HCT116 (cell line): ENCODE measurements around the gene GALK2. TPM values are rescaled to one million over a fixed set of nuclear protein-coding genes. Genes with fewer than 3 reads are reported as not detected.

ENCODE experiments used
- ATAC-seq: fragments of 200-7000 bp; cut with Tn5 transposase; 2 replicates; pipeline ENCODE4 v1.9.1; 2020; ENCODE audit warnings: mild to moderate bottlenecking, moderate library complexity
- BruUV-seq: library from RNA; stranded (reverse); fragments of 400-500 nt; replicated peaks from 2 replicates; lab custom pipeline; 2021; lab: Mats Ljungman, UMichigan
- CTCF ChIA-PET: fragments of 300-600 bp; sonication (Branson Sonifier 250); formaldehyde crosslinking; loops from one replicate; lab custom pipeline; 2021; ENCODE audit warnings: antibody characterized with exemption; lab: Charles Lee
- POLR2A ChIA-PET: fragments of 300-600, 350-600 bp; sonication (Branson Sonifier 250); formaldehyde crosslinking; loops from one replicate; lab custom pipeline; 2021; ENCODE audit warnings: antibody characterized with exemption; lab: Charles Lee
- RAD21 ChIA-PET, 2 experiments: fragments of 300-600 bp; sonication (Branson Sonifier 250); formaldehyde crosslinking; loops; one replicate each; lab custom pipeline; 2023; ENCODE audit warnings: low total read pairs in 2 of 2; ENCODE audit not compliant: uncharacterized antibody in 2 of 2, unreplicated experiment in 2 of 2, low non-redundant PET in 1 of 2; lab: Charles Lee
- DNase-seq: peaks from one replicate; pipeline ENCODE4 v3.0.0-alpha.2; 2010; ENCODE audit warnings: low read depth, low spot score
- H2AFZ ChIP-seq: fragments of 200-600 bp; shearing (Covaris generic), sonication (generic); 2 replicates; pipeline ENCODE4 v1.6.1; 2017; ENCODE audit warnings: low read depth, mixed run types, mixed read lengths, antibody characterized with exemption, low read length; ENCODE audit not compliant: poor library complexity, severe bottlenecking
- H3K27ac ChIP-seq: 2 replicates; pipeline ENCODE4 v1.5.1; 2012; ENCODE audit warnings: low read depth, low read length
- H3K27me3 ChIP-seq: fragments of 200-600 bp; sonication (generic); 2 replicates; pipeline ENCODE4 v1.6.1; 2016; ENCODE audit warnings: mixed run types, low read length, mixed read lengths; ENCODE audit not compliant: insufficient read depth
- H3K36me3 ChIP-seq, 2 experiments: fragments of 200-500 bp in 1 of 2; fragments of 200-600 bp in 1 of 2; sonication (Bioruptor generic) in 1 of 2; sonication (generic) in 1 of 2; 2 replicates each; pipeline versions ENCODE4 v1.5.1 to v1.6.1; 2014 to 2016; ENCODE audit warnings: low read length in 2 of 2, inconsistent platforms in 1 of 2, mixed read lengths in 1 of 2, mixed run types in 1 of 2; ENCODE audit not compliant: insufficient read depth in 2 of 2, control insufficient read depth in 1 of 2
- H3K4me1 ChIP-seq, 2 experiments: fragments of 200-600 bp in 1 of 2; sonication (generic) in 1 of 2; 2 replicates each; pipeline versions ENCODE4 v1.5.1 to v1.6.1; 2012 to 2017; ENCODE audit warnings: low read length in 2 of 2, inconsistent platforms in 1 of 2, mild to moderate bottlenecking in 1 of 2, mixed read lengths in 1 of 2, mixed run types in 1 of 2, moderate library complexity in 1 of 2; ENCODE audit not compliant: insufficient read depth in 2 of 2, control insufficient read depth in 1 of 2
- H3K4me2 ChIP-seq: fragments of 200-600 bp; sonication (generic); 2 replicates; pipeline ENCODE4 v1.6.1; 2017; ENCODE audit warnings: mixed run types, low read length, mixed read lengths
- H3K4me3 ChIP-seq, 2 experiments: fragments of 200-600 bp in 1 of 2; sonication (generic) in 1 of 2; replicated peaks in 1 of 2; 2 replicates each; pipeline ENCODE4 v1.5.1; 2011 to 2016; ENCODE audit warnings: low read length in 2 of 2, control low read depth in 1 of 2, low read depth in 1 of 2, mild to moderate bottlenecking in 1 of 2, mixed read lengths in 1 of 2, mixed run types in 1 of 2
- H3K79me2 ChIP-seq: fragments of 200-600 bp; sonication (generic); 2 replicates; pipeline ENCODE4 v1.6.1; 2017; ENCODE audit warnings: mild to moderate bottlenecking, mixed run types, low read length, moderate library complexity, mixed read lengths; ENCODE audit not compliant: insufficient read depth
- H3K9ac ChIP-seq: fragments of 200-600 bp; sonication (generic); 2 replicates; pipeline ENCODE4 v1.6.1; 2016; ENCODE audit warnings: low read length, mixed read lengths
- H3K9me2 ChIP-seq: fragments of 200-600 bp; sonication (generic), shearing (Covaris generic); 2 replicates; pipeline ENCODE4 v1.6.1; 2017; ENCODE audit warnings: mixed run types, mild to moderate bottlenecking, moderate library complexity; ENCODE audit not compliant: insufficient read depth
- H3K9me3 ChIP-seq, 2 experiments: fragments of 200-500 bp in 1 of 2; fragments of 200-600 bp in 1 of 2; sonication (Bioruptor generic) in 1 of 2; sonication (generic) in 1 of 2; 2 replicates each; pipeline ENCODE4 v1.6.1; 2014 to 2017; ENCODE audit warnings: low read length in 2 of 2, mixed read lengths in 2 of 2, inconsistent platforms in 1 of 2, low read depth in 1 of 2, mild to moderate bottlenecking in 1 of 2, mixed run types in 1 of 2, moderate library complexity in 1 of 2; ENCODE audit not compliant: control insufficient read depth in 1 of 2, insufficient read depth in 1 of 2
- H4K20me1 ChIP-seq: fragments of 200-600 bp; sonication (generic), shearing (Covaris generic); 2 replicates; pipeline ENCODE4 v1.6.1; 2017; ENCODE audit warnings: mixed run types, mild to moderate bottlenecking, moderate library complexity; ENCODE audit not compliant: insufficient read depth
- CBX3 ChIP-seq: IDR thresholded peaks from 2 replicates; pipeline ENCODE4 v1.6.1; 2012; ENCODE audit warnings: low read depth
- CEBPB ChIP-seq: IDR thresholded peaks from 2 replicates; pipeline ENCODE4 v1.6.1; 2012; ENCODE audit warnings: low read depth
- EGR1 ChIP-seq: IDR thresholded peaks from 2 replicates; pipeline ENCODE4 v1.6.1; 2012; ENCODE audit warnings: low read depth
- EZH2phosphoT487 ChIP-seq: fragments of 200-600 bp; IDR thresholded peaks from 2 replicates; pipeline ENCODE4 v1.6.1; 2018; ENCODE audit warnings: antibody characterized with exemption, borderline replicate concordance
- FOSL1 ChIP-seq: IDR thresholded peaks from 2 replicates; pipeline ENCODE4 v1.6.1; 2012; ENCODE audit warnings: low read depth
- JUND ChIP-seq: IDR thresholded peaks from 2 replicates; pipeline ENCODE4 v1.6.1; 2012
- MAX ChIP-seq: IDR thresholded peaks from 2 replicates; pipeline ENCODE4 v1.6.1; 2012
- POLR2A ChIP-seq: IDR thresholded peaks from 2 replicates; pipeline ENCODE4 v1.7.0; 2011; ENCODE audit warnings: borderline replicate concordance; ENCODE audit not compliant: insufficient read depth, insufficient read length; ENCODE audit errors: extremely low read depth
- POLR2AphosphoS5 ChIP-seq: IDR thresholded peaks from 2 replicates; pipeline ENCODE4 v1.6.1; 2011; ENCODE audit warnings: mild to moderate bottlenecking, low read depth, low read length, moderate library complexity
- RAD21 ChIP-seq: IDR thresholded peaks from 2 replicates; pipeline ENCODE4 v1.6.1; 2012; ENCODE audit warnings: low read depth, mild to moderate bottlenecking
- REST ChIP-seq: IDR thresholded peaks from 2 replicates; pipeline ENCODE4 v1.6.1; 2012; ENCODE audit warnings: low read depth
- SIN3A ChIP-seq: IDR thresholded peaks from 2 replicates; pipeline ENCODE4 v1.6.1; 2012; ENCODE audit warnings: low read depth
- SP1 ChIP-seq: IDR thresholded peaks from 2 replicates; pipeline ENCODE4 v1.6.1; 2012; ENCODE audit warnings: low read depth
- SRF ChIP-seq: IDR thresholded peaks from 2 replicates; pipeline ENCODE4 v1.6.1; 2012; ENCODE audit warnings: low read depth
- TCF7L2 ChIP-seq: IDR thresholded peaks from 2 replicates; pipeline ENCODE4 v1.7.0; 2011; ENCODE audit warnings: borderline replicate concordance, inconsistent platforms; ENCODE audit not compliant: insufficient read depth, insufficient read length; ENCODE audit errors: extremely low read depth
- YY1 ChIP-seq: IDR thresholded peaks from 2 replicates; pipeline ENCODE4 v1.6.1; 2011; ENCODE audit warnings: low read length, low read depth, moderate library complexity, mild to moderate bottlenecking; ENCODE audit not compliant: insufficient replicate concordance; ENCODE audit errors: extremely low read depth
- ZFX ChIP-seq: fragments of 450-650 bp; IDR thresholded peaks from 2 replicates; pipeline ENCODE4 v1.6.1; 2017
- ZNF274 ChIP-seq: fragments of 200-500 bp; sonication (Bioruptor generic); IDR thresholded peaks from 2 replicates; pipeline ENCODE4 v1.6.1; 2014; ENCODE audit warnings: mild to moderate bottlenecking, low read depth, low read length, inconsistent platforms
- intact Hi-C: fragments of 100-400 bp; cut with micrococcal nuclease; formaldehyde crosslinking; loops from 2 replicates; pipeline ENCODE4 v1.10.0; 2022
- total RNA-seq: library from RNA; stranded (reverse); gene quantifications from one replicate; pipeline ENCODE4 v1.2.1, GENCODE V29; 2021; ENCODE audit not compliant: unreplicated experiment
- TF ChIP-seq, protein P1 (sequence below): IDR thresholded peaks from 2 replicates; pipeline ENCODE4 v1.6.1; 2011; ENCODE audit warnings: mild to moderate bottlenecking, low read length, moderate library complexity; ENCODE audit not compliant: insufficient replicate concordance; ENCODE audit errors: extremely low read depth
- TF ChIP-seq, protein P2 (sequence below), 3 experiments: fragments of 200-600 bp in 1 of 3; sonication (generic) in 1 of 3; IDR thresholded peaks in 2 of 3; conservative IDR thresholded peaks in 1 of 3; 2 replicates each; pipeline ENCODE4 v1.5.1; 2012 to 2017; ENCODE audit warnings: low read depth in 2 of 3, low read length in 2 of 3, antibody characterized with exemption in 1 of 3, borderline replicate concordance in 1 of 3, control low read depth in 1 of 3, mild to moderate bottlenecking in 1 of 3, mixed read lengths in 1 of 3, mixed run types in 1 of 3, moderate library complexity in 1 of 3; ENCODE audit not compliant: insufficient read depth in 1 of 3

GALK2 gene
- total RNA-seq, 1 experiment from 2014 or later = 18.7 TPM

- ChIA-PET RAD21 (no interaction called here), CTCF (no interaction called here), POLR2A (no interaction called here)
- TF ChIP-seq MAX = no peak
- no peak for TF ChIP-seq TCF7L2
- no peak for TF ChIP-seq EGR1
- TF ChIP-seq REST = no peak
- no peak for TF ChIP-seq YY1
- TF ChIP-seq CBX3 = no peak
- TF ChIP-seq SIN3A = no peak
- TF ChIP-seq SP1 = no peak
- no peak for TF ChIP-seq POLR2A
- TF ChIP-seq POLR2AphosphoS5 = no peak
- TF ChIP-seq EZH2phosphoT487 = no peak
- TF ChIP-seq FOSL1 = no peak
- no peak for TF ChIP-seq CEBPB
- TF ChIP-seq RAD21 = no peak
- no peak for TF ChIP-seq ZNF274
- no peak for TF ChIP-seq ZFX
- no peak for TF ChIP-seq JUND
- TF ChIP-seq SRF = no peak
- TF ChIP-seq, protein P1, sequence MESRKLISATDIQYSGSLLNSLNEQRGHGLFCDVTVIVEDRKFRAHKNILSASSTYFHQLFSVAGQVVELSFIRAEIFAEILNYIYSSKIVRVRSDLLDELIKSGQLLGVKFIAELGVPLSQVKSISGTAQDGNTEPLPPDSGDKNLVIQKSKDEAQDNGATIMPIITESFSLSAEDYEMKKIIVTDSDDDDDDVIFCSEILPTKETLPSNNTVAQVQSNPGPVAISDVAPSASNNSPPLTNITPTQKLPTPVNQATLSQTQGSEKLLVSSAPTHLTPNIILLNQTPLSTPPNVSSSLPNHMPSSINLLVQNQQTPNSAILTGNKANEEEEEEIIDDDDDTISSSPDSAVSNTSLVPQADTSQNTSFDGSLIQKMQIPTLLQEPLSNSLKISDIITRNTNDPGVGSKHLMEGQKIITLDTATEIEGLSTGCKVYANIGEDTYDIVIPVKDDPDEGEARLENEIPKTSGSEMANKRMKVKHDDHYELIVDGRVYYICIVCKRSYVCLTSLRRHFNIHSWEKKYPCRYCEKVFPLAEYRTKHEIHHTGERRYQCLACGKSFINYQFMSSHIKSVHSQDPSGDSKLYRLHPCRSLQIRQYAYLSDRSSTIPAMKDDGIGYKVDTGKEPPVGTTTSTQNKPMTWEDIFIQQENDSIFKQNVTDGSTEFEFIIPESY = no peak
- TF ChIP-seq, protein P2, sequence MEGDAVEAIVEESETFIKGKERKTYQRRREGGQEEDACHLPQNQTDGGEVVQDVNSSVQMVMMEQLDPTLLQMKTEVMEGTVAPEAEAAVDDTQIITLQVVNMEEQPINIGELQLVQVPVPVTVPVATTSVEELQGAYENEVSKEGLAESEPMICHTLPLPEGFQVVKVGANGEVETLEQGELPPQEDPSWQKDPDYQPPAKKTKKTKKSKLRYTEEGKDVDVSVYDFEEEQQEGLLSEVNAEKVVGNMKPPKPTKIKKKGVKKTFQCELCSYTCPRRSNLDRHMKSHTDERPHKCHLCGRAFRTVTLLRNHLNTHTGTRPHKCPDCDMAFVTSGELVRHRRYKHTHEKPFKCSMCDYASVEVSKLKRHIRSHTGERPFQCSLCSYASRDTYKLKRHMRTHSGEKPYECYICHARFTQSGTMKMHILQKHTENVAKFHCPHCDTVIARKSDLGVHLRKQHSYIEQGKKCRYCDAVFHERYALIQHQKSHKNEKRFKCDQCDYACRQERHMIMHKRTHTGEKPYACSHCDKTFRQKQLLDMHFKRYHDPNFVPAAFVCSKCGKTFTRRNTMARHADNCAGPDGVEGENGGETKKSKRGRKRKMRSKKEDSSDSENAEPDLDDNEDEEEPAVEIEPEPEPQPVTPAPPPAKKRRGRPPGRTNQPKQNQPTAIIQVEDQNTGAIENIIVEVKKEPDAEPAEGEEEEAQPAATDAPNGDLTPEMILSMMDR (IDR thresholded peaks at IDR 0.05 in 2 of 3, conservative IDR thresholded peaks at IDR 0.05 in 1 of 3; ENCODE audit: borderline replicate concordance in 1 of 3, insufficient read depth in 1 of 3, low read depth in 2 of 3, low read length in 2 of 3) = no peak
- Histone ChIP-seq H3K4me1 (peaks cover 8 to 11% of the 10 kb centered on the region in 2 experiments; a peak in 3 of 4 replicates), H3K36me3 (no peaks in the 10 kb centered on the region), H3K79me2 (no peaks in the 10 kb centered on the region), H3K4me3 (no peak overlapping the region), H4K20me1 (no peaks in the 10 kb centered on the region), H2AFZ (no peak overlapping the region), H3K27ac (no peak overlapping the region), H3K4me2 (no peak overlapping the region), H3K9me2 (no peaks in the 10 kb centered on the region), H3K9me3 (no peaks in the 10 kb centered on the region), H3K9ac (no peak overlapping the region), H3K27me3 (no peaks in the 10 kb centered on the region)
- DNase-seq = no peak
- intact Hi-C loops = no loop called here
- BruUV-seq = no TSS peak
- no peak for ATAC-seq
Observed at GRCh38 chr15:49212897-49213296, 42.9 kb downstream of the GALK2 start.
